Esophagus squamous epithelium (tissue), 5 donors: Measurements from ENCODE around the gene SULT1C3. TPM values are rescaled to one million over a fixed set of nuclear protein-coding genes. Genes with fewer than 3 reads are reported as not detected.

Source experiments
- DNase-seq: peaks from one replicate; lab custom pipeline; 2025; lab: John Stamatoyannopoulos, UW
- H3K27ac ChIP-seq, 4 donors: fragments of 200-600 bp; sonication (generic); one replicate each; pipeline ENCODE4 v1.5.1; 2016 to 2019; ENCODE audit warnings: mild to moderate bottlenecking in 1 of 4
- H3K27me3 ChIP-seq, 4 donors: fragments of 200-600 bp; sonication (generic); 1 replicate in 3 of 4; 2 replicates in 1 of 4; pipeline versions ENCODE4 v1.5.1 to v1.6.0; 2017 to 2021; ENCODE audit warnings: antibody characterized with exemption in 1 of 4
- H3K36me3 ChIP-seq, 3 donors: fragments of 200-600 bp; sonication (generic); one replicate each; pipeline ENCODE4 v1.5.1; 2016 to 2019
- H3K4me1 ChIP-seq, 3 donors: fragments of 200-600 bp; sonication (generic); one replicate each; pipeline ENCODE4 v1.5.1; 2017 to 2019
- H3K4me3 ChIP-seq, 4 donors: fragments of 200-600 bp; sonication (generic); 1 replicate in 3 of 4; 2 replicates in 1 of 4; pipeline ENCODE4 v1.5.1; 2016 to 2019; ENCODE audit warnings: mild to moderate bottlenecking in 2 of 4, moderate library complexity in 1 of 4
- H3K9me3 ChIP-seq, 3 donors: fragments of 200-600 bp; sonication (generic); one replicate each; pipeline ENCODE4 v1.5.1; 2016 to 2019
- CTCF ChIP-seq, 6 experiments: fragments of 450-650 bp in 4 of 6; fragments of 200-600 bp in 2 of 6; sonication (generic) in 2 of 6; IDR thresholded peaks; one replicate each; pipeline ENCODE4 v1.5.1; 2016 to 2019; ENCODE audit warnings: antibody characterized with exemption in 6 of 6, mild to moderate bottlenecking in 4 of 6, moderate library complexity in 4 of 6
- POLR2A ChIP-seq, 4 donors: fragments of 450-650 bp; IDR thresholded peaks; one replicate each; pipeline ENCODE4 v1.6.1; 2017; ENCODE audit warnings: antibody characterized with exemption in 4 of 4, mild to moderate bottlenecking in 4 of 4, moderate library complexity in 3 of 4
- WGBS, 2 donors: methylation state at CpG; one replicate each; pipeline ENCODE4 v1.1.5; 2018; 5-methylcytosine and 5-hydroxymethylcytosine counted together
- intact Hi-C: fragments of 100-400 bp; cut with DNase I; formaldehyde crosslinking; loops from one replicate; pipeline ENCODE4 v1.15.0; 2022
- total RNA-seq, 4 donors: library from RNA; depleted of rRNA; stranded (reverse); fragments of >200 nt; gene quantifications; one replicate each; pipeline ENCODE4 v1.1.0, GENCODE V29; 2016
- donor health status: DM: yes; HTN: yes; CAD: no.

The SULT1C3 gene
- total RNA-seq, 4 donors from 2014 or later, result not detected

- H3K4me1 ChIP-seq, result no peaks in the 10 kb centered on the region
- WGBS, 2 donors, result 62 to 100% methylated on average over 2 of the region's 2 CpGs
- no peaks in the 10 kb centered on the region for H3K36me3 ChIP-seq
- no peak overlapping the region for H3K4me3 ChIP-seq
- TF ChIP-seq POLR2A (IDR thresholded peaks at IDR 0.05) (no peak), CTCF (IDR thresholded peaks at IDR 0.05) (no peak)
- H3K27me3 ChIP-seq, result no peaks in the 10 kb centered on the region
- no peak overlapping the region for H3K27ac ChIP-seq
- H3K9me3 ChIP-seq, result no peaks in the 10 kb centered on the region
- intact Hi-C loops, result no loop called here
- DNase-seq, result no peak
Observed at GRCh38 chr2:108287169-108287568, 47.4 kb downstream of the SULT1C3 start.

- intact Hi-C loops, result no loop called here
- H3K36me3 ChIP-seq, result no peaks in the 10 kb centered on the region
- no peak within 1 kb of the TSS for H3K27ac ChIP-seq
- no peak for DNase-seq
- 27 to 49% methylated on average over 4 to 7 of the region's 7 CpGs for WGBS, 2 donors
- no peaks in the 10 kb centered on the region for H3K27me3 ChIP-seq
- H3K9me3 ChIP-seq, result no peaks in the 10 kb centered on the region
- H3K4me1 ChIP-seq, result no peaks in the 10 kb centered on the region
- no peak within 1 kb of the TSS for H3K4me3 ChIP-seq
- TF ChIP-seq POLR2A (IDR thresholded peaks at IDR 0.05), result no peak
- no peak for TF ChIP-seq CTCF (IDR thresholded peaks at IDR 0.05)
Observed at GRCh38 chr2:108288534-108289106, 48.9 kb downstream of the SULT1C3 start, which contains the start of gene SULT1C2. SULT1C2 (plus strand) TSS chr2:108288895; CDS start chr2:108293668, 4,773 bp downstream.

GRCh38 chr2:108293850-108294249 is 54.1 kb downstream of the SULT1C3 start:
- Histone ChIP-seq H3K36me3 (no peaks in the 10 kb centered on the region), H3K27me3 (no peaks in the 10 kb centered on the region), H3K9me3 (no peaks in the 10 kb centered on the region), H3K4me1 (no peaks in the 10 kb centered on the region), H3K27ac (no peak overlapping the region), H3K4me3 (no peak overlapping the region)
- DNase-seq, result no peak
- intact Hi-C loops, result no loop called here
- 64 to 69% methylated on average over 4 of the region's 4 CpGs for WGBS, 2 donors
- TF ChIP-seq CTCF (IDR thresholded peaks at IDR 0.05), result no peak
- no peak for TF ChIP-seq POLR2A (IDR thresholded peaks at IDR 0.05)

- Histone ChIP-seq H3K36me3 (no peaks in the 10 kb centered on the region), H3K4me3 (no peak overlapping the region), H3K27ac (no peak overlapping the region), H3K9me3 (no peaks in the 10 kb centered on the region), H3K4me1 (no peaks in the 10 kb centered on the region), H3K27me3 (no peaks in the 10 kb centered on the region)
- TF ChIP-seq CTCF (IDR thresholded peaks at IDR 0.05) (no peak), POLR2A (IDR thresholded peaks at IDR 0.05) (no peak)
- 74 to 85% methylated on average over 4 to 8 of the region's 9 CpGs for whole genome bisulfite sequencing, 2 donors
- intact Hi-C loops, result no loop called here
- DNase-seq, result no peak
Observed at GRCh38 chr2:108297436-108298141, 57.8 kb downstream of the SULT1C3 start.

- H3K9me3 ChIP-seq, result no peaks in the 10 kb centered on the region
- no peak overlapping the region for H3K27ac ChIP-seq
- WGBS, 2 donors, result 80 to 100% methylated on average over 3 to 7 of the region's 7 CpGs
- no peak for DNase-seq
- intact Hi-C loops, result no loop called here
- no peaks in the 10 kb centered on the region for H3K27me3 ChIP-seq
- H3K4me3 ChIP-seq, result no peak overlapping the region
- H3K36me3 ChIP-seq, result no peaks in the 10 kb centered on the region
- no peaks in the 10 kb centered on the region for H3K4me1 ChIP-seq
- TF ChIP-seq POLR2A (IDR thresholded peaks at IDR 0.05) (no peak), CTCF (IDR thresholded peaks at IDR 0.05) (no peak)
Observed at GRCh38 chr2:108301558-108301957, 61.8 kb downstream of the SULT1C3 start.
